SU-DHL-6 (cell line): ENCODE results near the gene CCL26.

Experiments
- H2AFZ ChIP-seq: fragments of 200-600 bp; sonication (generic); 2 replicates; pipeline ENCODE4 v1.6.1; 2014; ENCODE audit warnings: low read depth, mild to moderate bottlenecking, moderate library complexity, mixed read lengths, antibody characterized with exemption, low read length; ENCODE audit not compliant: severe bottlenecking
- H3F3A ChIP-seq: fragments of 200-600 bp; shearing (Covaris generic); 2 replicates; pipeline ENCODE4 v1.6.0; 2016; ENCODE audit warnings: antibody characterized with exemption, mild to moderate bottlenecking; ENCODE audit not compliant: insufficient read depth
- H3K27ac ChIP-seq: fragments of 200-600 bp; sonication (generic); 2 replicates; pipeline ENCODE4 v1.5.1; 2016; ENCODE audit warnings: low read depth, mild to moderate bottlenecking, low read length, moderate library complexity, mixed read lengths
- H3K27me3 ChIP-seq: fragments of 200-600 bp; sonication (generic), shearing (Covaris generic); 2 replicates; pipeline ENCODE4 v1.6.0; 2014; ENCODE audit warnings: mild to moderate bottlenecking, low read length
- H3K36me3 ChIP-seq: fragments of 200-600 bp; sonication (generic); 2 replicates; pipeline ENCODE4 v1.6.1; 2014; ENCODE audit warnings: mild to moderate bottlenecking, low read length, mixed read lengths
- H3K4me2 ChIP-seq: fragments of 300-600, 200-600 bp; shearing (Covaris generic), sonication (generic); 2 replicates; pipeline ENCODE4 v1.6.0; 2014; ENCODE audit warnings: low read length, low read depth, mild to moderate bottlenecking; ENCODE audit not compliant: poor library complexity, severe bottlenecking
- H3K4me3 ChIP-seq: fragments of 200-600 bp; sonication (generic); 2 replicates; pipeline ENCODE4 v1.5.1; 2014; ENCODE audit warnings: antibody characterized with exemption, low read length, mild to moderate bottlenecking, mixed read lengths; ENCODE audit not compliant: insufficient read depth, poor library complexity, severe bottlenecking
- H3K79me2 ChIP-seq: fragments of 200-600 bp; sonication (generic); 2 replicates; pipeline ENCODE4 v1.6.1; 2014; ENCODE audit warnings: mild to moderate bottlenecking, low read length, moderate library complexity; ENCODE audit not compliant: insufficient read depth
- H3K9ac ChIP-seq: fragments of 200-600 bp; sonication (generic); 2 replicates; pipeline ENCODE4 v1.7.0; 2014; ENCODE audit warnings: mild to moderate bottlenecking, low read length
- H3K9me2 ChIP-seq: fragments of 200-600 bp; sonication (generic); replicated peaks from 2 replicates; pipeline ENCODE4 v1.6.1; 2014; ENCODE audit warnings: low read length; ENCODE audit not compliant: insufficient read depth
- H3K9me3 ChIP-seq: fragments of 200-600 bp; sonication (generic); 2 replicates; pipeline ENCODE4 v1.6.1; 2014; ENCODE audit warnings: low read length, mixed read lengths; ENCODE audit not compliant: insufficient read depth
- H4K20me1 ChIP-seq: fragments of 200-600 bp; sonication (generic); 2 replicates; pipeline ENCODE4 v1.6.1; 2014; ENCODE audit warnings: low read depth, mild to moderate bottlenecking, antibody characterized with exemption, low read length, moderate library complexity, mixed read lengths
- CTCF ChIP-seq: fragments of 200-600 bp; sonication (generic); IDR thresholded peaks from one replicate; pipeline ENCODE4 v1.5.1; 2017; ENCODE audit warnings: antibody characterized with exemption, mild to moderate bottlenecking, low read length, moderate library complexity; ENCODE audit not compliant: insufficient read depth, poor library complexity, severe bottlenecking
- EZH2phosphoT487 ChIP-seq: fragments of 200-600 bp; sonication (generic), shearing (Covaris generic); conservative IDR thresholded peaks from 2 replicates; pipeline ENCODE4 v1.6.1; 2018; ENCODE audit warnings: mild to moderate bottlenecking, antibody characterized with exemption, low read length, moderate library complexity, mixed read lengths

The CCL26 gene

DNA sequence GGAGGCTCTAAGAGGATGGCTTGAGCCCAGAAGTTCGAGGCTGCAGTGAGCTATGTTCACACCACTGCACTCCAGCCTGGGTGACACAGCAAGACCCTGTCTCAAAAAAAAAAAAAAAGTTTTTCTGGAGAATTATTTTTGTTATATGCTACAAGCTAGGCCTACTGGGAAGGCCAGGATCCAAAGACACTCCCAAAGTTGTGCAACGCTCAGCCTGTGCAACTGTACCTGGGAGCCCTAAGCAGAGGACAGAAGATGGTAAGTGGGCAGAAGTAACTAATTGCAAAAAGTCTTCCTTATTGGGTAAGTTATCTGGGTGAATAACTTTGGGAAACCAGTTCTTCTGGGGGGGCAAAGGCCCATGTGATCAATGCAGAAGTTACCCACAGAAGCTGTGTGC, 50.6 kb downstream of the CCL26 start:
- Histone ChIP-seq H3K9me3 (no peaks in the 10 kb centered on the region), H3K36me3 (no peaks in the 10 kb centered on the region), H4K20me1 (no peaks in the 10 kb centered on the region), H3K4me2 (no peak overlapping the region), H3K4me3 (no peak overlapping the region), H3K79me2 (no peaks in the 10 kb centered on the region), H3K27ac (no peak overlapping the region), H3F3A (no peaks in the 10 kb centered on the region), H3K27me3 (no peaks in the 10 kb centered on the region), H2AFZ (no peak overlapping the region), H3K9me2 (no peaks in the 10 kb centered on the region), H3K9ac (no peak overlapping the region)
- TF ChIP-seq CTCF: no peak
- no peak for TF ChIP-seq EZH2phosphoT487

DNA sequence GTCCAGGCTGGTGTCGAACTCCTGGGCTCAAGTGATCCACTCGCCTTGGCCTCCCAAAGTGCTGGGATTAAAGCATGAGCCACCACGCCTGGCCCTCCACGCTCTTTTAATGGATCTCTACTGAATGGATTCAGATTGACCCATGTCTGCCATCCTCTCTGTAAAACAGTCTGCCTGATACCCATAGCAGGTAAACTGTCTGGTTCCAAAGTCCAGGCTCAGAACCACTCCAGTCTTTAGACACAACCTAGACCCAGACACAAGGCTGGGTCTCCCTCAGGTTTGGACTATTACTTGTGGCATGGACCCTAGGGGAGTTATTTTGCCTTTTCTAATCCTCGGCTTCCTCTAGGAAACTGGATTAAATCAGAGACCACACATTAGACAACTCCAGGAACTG, 52.4 kb downstream of the CCL26 start:
- Histone ChIP-seq H3K9me2 (no peaks in the 10 kb centered on the region), H3K9me3 (no peaks in the 10 kb centered on the region), H3F3A (no peaks in the 10 kb centered on the region), H3K9ac (no peak overlapping the region), H4K20me1 (no peaks in the 10 kb centered on the region), H3K27me3 (no peaks in the 10 kb centered on the region), H2AFZ (no peak overlapping the region), H3K4me2 (no peak overlapping the region), H3K79me2 (no peaks in the 10 kb centered on the region), H3K27ac (no peak overlapping the region), H3K36me3 (no peaks in the 10 kb centered on the region), H3K4me3 (no peak overlapping the region)
- TF ChIP-seq CTCF: no peak
- no peak for TF ChIP-seq EZH2phosphoT487
